Measurements from ENCODE around the gene IGSF21.

IGSF21 gene

DNA sequence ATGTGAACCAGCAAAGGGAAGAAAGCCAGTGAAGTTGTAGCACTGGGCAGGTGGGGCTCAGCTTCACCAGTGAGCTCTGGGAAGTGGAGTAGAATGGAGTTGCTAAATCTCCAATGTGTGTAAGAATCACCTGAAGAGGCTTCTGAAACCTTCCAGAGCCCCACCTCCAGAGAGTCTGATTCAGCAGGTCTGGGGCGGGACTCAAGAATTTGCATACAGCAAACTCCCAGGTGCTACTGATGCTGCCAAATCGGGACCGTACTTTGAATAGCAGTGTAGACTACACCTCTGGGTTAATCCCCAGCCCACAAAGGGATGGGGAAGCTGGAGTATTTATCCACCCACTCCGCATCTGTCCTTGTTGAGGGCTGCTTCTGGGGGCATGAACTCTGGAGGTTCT lies 154.3 kb downstream of the IGSF21 start:
- H3K4me3 ChIP-seq (ENCODE audit: low read depth, low read length, poor library complexity, severe bottlenecking) = no peak overlapping the region
- H2AFZ ChIP-seq (ENCODE audit: low read length) = no peak overlapping the region
- H3K27me3 ChIP-seq (ENCODE audit: insufficient read depth, low read length) = no peaks in the 10 kb centered on the region
- no peaks in the 10 kb centered on the region for H3F3A ChIP-seq (ENCODE audit: insufficient read depth, low read length)
- no peaks in the 10 kb centered on the region for H4K20me1 ChIP-seq (ENCODE audit: insufficient read depth, low read length)
- H3K4me2 ChIP-seq (ENCODE audit: low read length) = no peak overlapping the region
- no peaks in the 10 kb centered on the region for H3K36me3 ChIP-seq (ENCODE audit: insufficient read depth, low read length)
- H3K9me3 ChIP-seq (ENCODE audit: low read length) = no peaks in the 10 kb centered on the region
- no peak for TF ChIP-seq EZH2 (IDR thresholded peaks at IDR 0.05; ENCODE audit: borderline replicate concordance, low read length)
- TF ChIP-seq CTCF (IDR thresholded peaks at IDR 0.05; ENCODE audit: low read length) = no peak
- H3K4me1 ChIP-seq (ENCODE audit: insufficient read depth, low read length, severe bottlenecking) = no peaks in the 10 kb centered on the region
- H3K9ac ChIP-seq (ENCODE audit: low read length) = no peak overlapping the region
- no peaks in the 10 kb centered on the region for H3K79me2 ChIP-seq (ENCODE audit: insufficient read depth, low read length)
- H3K9me2 ChIP-seq (ENCODE audit: low read depth, low read length) = no peaks in the 10 kb centered on the region
- no peak overlapping the region for H3K27ac ChIP-seq (ENCODE audit: low read depth, low read length, poor library complexity, severe bottlenecking)

GRCh38 chr1:18262726-18263125 lies 155.1 kb downstream of the IGSF21 start:
- Histone ChIP-seq H3K4me1 (ENCODE audit: insufficient read depth, low read length, severe bottlenecking) (no peaks in the 10 kb centered on the region), H3K36me3 (ENCODE audit: insufficient read depth, low read length) (no peaks in the 10 kb centered on the region), H3K27me3 (ENCODE audit: insufficient read depth, low read length) (no peaks in the 10 kb centered on the region), H3K79me2 (ENCODE audit: insufficient read depth, low read length) (no peaks in the 10 kb centered on the region), H3K4me2 (ENCODE audit: low read length) (no peak overlapping the region), H3K4me3 (ENCODE audit: low read depth, low read length, poor library complexity, severe bottlenecking) (no peak overlapping the region), H3K9me3 (ENCODE audit: low read length) (no peaks in the 10 kb centered on the region), H4K20me1 (ENCODE audit: insufficient read depth, low read length) (no peaks in the 10 kb centered on the region), H3K9ac (ENCODE audit: low read length) (no peak overlapping the region), H2AFZ (ENCODE audit: low read length) (no peak overlapping the region), H3F3A (ENCODE audit: insufficient read depth, low read length) (no peaks in the 10 kb centered on the region), H3K9me2 (ENCODE audit: low read depth, low read length) (no peaks in the 10 kb centered on the region), H3K27ac (ENCODE audit: low read depth, low read length, poor library complexity, severe bottlenecking) (no peak overlapping the region)
- TF ChIP-seq CTCF (IDR thresholded peaks at IDR 0.05; ENCODE audit: low read length) = no peak
- no peak for TF ChIP-seq EZH2 (IDR thresholded peaks at IDR 0.05; ENCODE audit: borderline replicate concordance, low read length)

- Histone ChIP-seq H2AFZ (ENCODE audit: low read length) (no peak overlapping the region), H3K4me3 (ENCODE audit: low read depth, low read length, poor library complexity, severe bottlenecking) (no peak overlapping the region), H3K4me2 (ENCODE audit: low read length) (no peak overlapping the region), H4K20me1 (ENCODE audit: insufficient read depth, low read length) (no peaks in the 10 kb centered on the region), H3K79me2 (ENCODE audit: insufficient read depth, low read length) (no peaks in the 10 kb centered on the region), H3K9me3 (ENCODE audit: low read length) (no peaks in the 10 kb centered on the region), H3F3A (ENCODE audit: insufficient read depth, low read length) (no peaks in the 10 kb centered on the region), H3K27me3 (ENCODE audit: insufficient read depth, low read length) (no peaks in the 10 kb centered on the region), H3K9ac (ENCODE audit: low read length) (no peak overlapping the region), H3K27ac (ENCODE audit: low read depth, low read length, poor library complexity, severe bottlenecking) (no peak overlapping the region), H3K9me2 (ENCODE audit: low read depth, low read length) (no peaks in the 10 kb centered on the region), H3K36me3 (ENCODE audit: insufficient read depth, low read length) (no peaks in the 10 kb centered on the region), H3K4me1 (ENCODE audit: insufficient read depth, low read length, severe bottlenecking) (no peaks in the 10 kb centered on the region)
- TF ChIP-seq CTCF (IDR thresholded peaks at IDR 0.05; ENCODE audit: low read length) (no peak), EZH2 (IDR thresholded peaks at IDR 0.05; ENCODE audit: borderline replicate concordance, low read length) (no peak)
These were observed 156.0 kb downstream of the IGSF21 start for GRCh38 chr1:18263547-18264120.

Data from OCI-LY1 (cell line).